IMR-90 (cell line): ENCODE results near the gene KRTAP21-3. TPM values are rescaled to one million over a fixed set of nuclear protein-coding genes. Genes with fewer than 3 reads are reported as not detected.

Source experiments
- ATAC-seq: fragments of 200-7000 bp; cut with Tn5 transposase; 2 replicates; pipeline ENCODE4 v1.9.1; 2020; ENCODE audit warnings: low read depth, mild to moderate bottlenecking, moderate library complexity
- BruUV-seq: library from RNA; stranded (reverse); fragments of 400-500 nt; replicated peaks from 2 replicates; lab custom pipeline; 2021; lab: Mats Ljungman, UMichigan
- CTCF ChIA-PET: fragments of 300-600 bp; formaldehyde crosslinking; extraction: SDS; loops from one replicate; lab custom pipeline; 2021; ENCODE audit warnings: antibody characterized with exemption; lab: Yijun Ruan, JAX
- POLR2A ChIA-PET: fragments of 300-600 bp; sonication (Branson Sonifier 250); formaldehyde crosslinking; loops from one replicate; lab custom pipeline; 2022; ENCODE audit warnings: antibody characterized with exemption; ENCODE audit not compliant: unreplicated experiment; lab: Charles Lee
- DNase-seq: peaks from one replicate; pipeline ENCODE4 v3.0.0; 2013
- H2AFZ ChIP-seq: replicated peaks from 2 replicates; pipeline ENCODE3; 2013; ENCODE audit warnings: low read length, mild to moderate bottlenecking; ENCODE audit not compliant: poor library complexity
- H2AK5ac ChIP-seq: 2 replicates; pipeline ENCODE4 v1.6.1; 2013; ENCODE audit warnings: low read depth, low read length, inconsistent platforms
- H2AK9ac ChIP-seq: replicated peaks from 2 replicates; pipeline ENCODE3; 2013; ENCODE audit warnings: mild to moderate bottlenecking, low read depth, low read length, moderate library complexity; ENCODE audit not compliant: poor library complexity
- H2BK120ac ChIP-seq: 2 replicates; pipeline ENCODE4 v1.6.1; 2013; ENCODE audit warnings: low read depth, low read length, inconsistent platforms
- H2BK15ac ChIP-seq: 3 replicates; pipeline ENCODE4 v1.6.1; 2013; ENCODE audit warnings: low read depth, low read length, inconsistent platforms
- H2BK20ac ChIP-seq: 2 replicates; pipeline ENCODE4 v1.6.1; 2013; ENCODE audit warnings: low read depth, mild to moderate bottlenecking, inconsistent platforms, low read length, moderate library complexity
- H2BK5ac ChIP-seq: 2 replicates; pipeline ENCODE4 v1.6.1; 2013; ENCODE audit warnings: mild to moderate bottlenecking, low read depth, low read length, inconsistent platforms; ENCODE audit not compliant: poor library complexity, severe bottlenecking
- H3K14ac ChIP-seq: replicated peaks from 2 replicates; pipeline ENCODE4 v1.6.1; 2013; ENCODE audit warnings: low read depth, low read length, inconsistent platforms
- H3K18ac ChIP-seq: 2 replicates; pipeline ENCODE4 v1.6.1; 2013; ENCODE audit warnings: low read depth, low read length, control low read depth
- H3K23ac ChIP-seq: 2 replicates; pipeline ENCODE4 v1.6.1; 2013; ENCODE audit warnings: low read depth, low read length, inconsistent platforms
- H3K27ac ChIP-seq: 2 replicates; pipeline ENCODE4 v1.5.1; 2013; ENCODE audit warnings: mild to moderate bottlenecking, control low read depth, low read length; ENCODE audit not compliant: insufficient read depth
- H3K27me3 ChIP-seq: 2 replicates; pipeline ENCODE4 v1.6.1; 2013; ENCODE audit warnings: low read length; ENCODE audit not compliant: control insufficient read depth, insufficient read depth
- H3K36me3 ChIP-seq: 2 replicates; pipeline ENCODE4 v1.6.1; 2013; ENCODE audit warnings: low read length, mixed read lengths; ENCODE audit not compliant: control insufficient read depth, insufficient read depth
- H3K4ac ChIP-seq: 2 replicates; pipeline ENCODE4 v1.6.1; 2013; ENCODE audit warnings: low read depth, low read length, inconsistent platforms
- H3K4me1 ChIP-seq: 2 replicates; pipeline ENCODE4 v1.6.1; 2013; ENCODE audit warnings: low read length, mixed read lengths; ENCODE audit not compliant: control insufficient read depth, insufficient read depth
- H3K4me2 ChIP-seq: 2 replicates; pipeline ENCODE4 v1.6.1; 2013; ENCODE audit warnings: low read depth, mild to moderate bottlenecking, control low read depth, low read length, moderate library complexity
- H3K4me3 ChIP-seq: 2 replicates; pipeline ENCODE4 v1.5.1; 2013; ENCODE audit warnings: low read depth, mild to moderate bottlenecking, control low read depth, low read length, moderate library complexity; ENCODE audit not compliant: insufficient read depth
- H3K56ac ChIP-seq: 2 replicates; pipeline ENCODE4 v1.6.1; 2013; ENCODE audit warnings: low read length, inconsistent platforms; ENCODE audit not compliant: insufficient read depth; ENCODE audit errors: extremely low read depth
- H3K79me1 ChIP-seq, 2 experiments: 2 replicates each; pipeline ENCODE4 v1.6.1; 2013; ENCODE audit warnings: low read length in 2 of 2, inconsistent platforms in 1 of 2, low read depth in 1 of 2
- H3K9ac ChIP-seq: 2 replicates; pipeline ENCODE4 v1.6.1; 2013; ENCODE audit warnings: low read depth, low read length, control low read depth
- H3K9me1 ChIP-seq: 2 replicates; pipeline ENCODE4 v1.6.1; 2013; ENCODE audit warnings: low read length, inconsistent platforms; ENCODE audit not compliant: insufficient read depth
- H3K9me3 ChIP-seq: 2 replicates; pipeline ENCODE4 v1.6.1; 2013; ENCODE audit warnings: low read length; ENCODE audit not compliant: control insufficient read depth, insufficient read depth
- H4K20me1 ChIP-seq: 2 replicates; pipeline ENCODE4 v1.6.1; 2013; ENCODE audit warnings: low read length, inconsistent platforms; ENCODE audit not compliant: insufficient read depth
- H4K5ac ChIP-seq: 2 replicates; pipeline ENCODE4 v1.6.1; 2013; ENCODE audit warnings: mild to moderate bottlenecking, low read depth, low read length, control low read depth
- H4K8ac ChIP-seq, 2 experiments: 2 replicates each; pipeline ENCODE4 v1.6.1; 2013; ENCODE audit warnings: low read depth in 2 of 2, low read length in 2 of 2, control low read depth in 1 of 2, inconsistent platforms in 1 of 2
- H4K91ac ChIP-seq: 2 replicates; pipeline ENCODE4 v1.6.1; 2013; ENCODE audit warnings: low read depth, low read length, inconsistent platforms; ENCODE audit not compliant: insufficient read depth
- BHLHE40 ChIP-seq: fragments of 150-350 bp; IDR thresholded peaks from 2 replicates; pipeline ENCODE4 v1.6.1; 2016; ENCODE audit warnings: mild to moderate bottlenecking, low read depth, low read length
- CEBPB ChIP-seq: IDR thresholded peaks from 2 replicates; pipeline ENCODE4 v1.6.1; 2012; ENCODE audit warnings: low read depth, low read length, improper control_type of control experiment
- CHD1 ChIP-seq: IDR thresholded peaks from 2 replicates; pipeline ENCODE4 v1.6.1; 2012; ENCODE audit warnings: low read depth, low read length, improper control_type of control experiment
- FOS ChIP-seq: fragments of 150-350 bp; IDR thresholded peaks from 2 replicates; pipeline ENCODE4 v1.6.1; 2016; ENCODE audit warnings: low read depth, low read length
- MAFK ChIP-seq: IDR thresholded peaks from 2 replicates; pipeline ENCODE4 v1.6.1; 2012; ENCODE audit warnings: low read depth, low read length, improper control_type of control experiment
- MAZ ChIP-seq: IDR thresholded peaks from 2 replicates; pipeline ENCODE4 v1.6.1; 2012; ENCODE audit warnings: low read depth, mild to moderate bottlenecking, low read length, improper control_type of control experiment, moderate library complexity, borderline replicate concordance
- MXI1 ChIP-seq: IDR thresholded peaks from 2 replicates; pipeline ENCODE4 v1.6.1; 2012; ENCODE audit warnings: low read depth, mild to moderate bottlenecking, low read length, moderate library complexity, borderline replicate concordance
- NFE2L2 ChIP-seq: fragments of 150-350 bp; IDR thresholded peaks from 2 replicates; pipeline ENCODE4 v1.6.1; 2016; ENCODE audit warnings: low read depth, mild to moderate bottlenecking, low read length
- POLR2A ChIP-seq: IDR thresholded peaks from 2 replicates; pipeline ENCODE4 v1.6.1; 2012; ENCODE audit warnings: mild to moderate bottlenecking, low read depth, low read length
- RAD21 ChIP-seq: IDR thresholded peaks from 2 replicates; pipeline ENCODE4 v1.6.1; 2012; ENCODE audit warnings: low read length, improper control_type of control experiment
- RCOR1 ChIP-seq: IDR thresholded peaks from 2 replicates; pipeline ENCODE4 v1.6.1; 2012; ENCODE audit warnings: mild to moderate bottlenecking, low read length, improper control_type of control experiment; ENCODE audit not compliant: insufficient replicate concordance
- SMC3 ChIP-seq: fragments of 150-350 bp; IDR thresholded peaks from 2 replicates; pipeline ENCODE4 v1.6.1; 2016; ENCODE audit warnings: low read depth, mild to moderate bottlenecking, antibody characterized with exemption, low read length, moderate library complexity
- WGBS, 2 experiments: methylation state at CpG; one replicate each; pipeline versions ENCODE4 v1.1.5 to v1.1.7; 2013; ENCODE audit warnings: missing lambda C conversion rate in 2 of 2; ENCODE audit not compliant: insufficient read length in 1 of 2; ENCODE audit errors: extremely low coverage in 2 of 2; 5-methylcytosine and 5-hydroxymethylcytosine counted together
- dilution Hi-C: fragments of 300-500 bp; cut with HindIII; formaldehyde crosslinking; loops from one replicate; pipeline ENCODE4 v1.14.3; 2018; ENCODE audit warnings: low sequenced_read_pairs; ENCODE audit not compliant: unreplicated experiment
- in situ Hi-C: fragments of 300-500 bp; cut with MboI; formaldehyde crosslinking; loops from 3 replicates; pipeline ENCODE4 v1.14.3; 2019; ENCODE audit warnings: low sequenced_read_pairs, inconsistent platforms, mixed read lengths
- intact Hi-C: fragments of 100-400 bp; cut with micrococcal nuclease; formaldehyde crosslinking; loops from 2 replicates; pipeline ENCODE4 v1.10.0; 2022
- polyA plus RNA-seq, 3 experiments: library from polyadenylated mRNA; depleted of rRNA; stranded (reverse); fragments of >200 nt; gene quantifications; 2 replicates each; pipeline ENCODE4 v1.2.3, GENCODE V29; 2012; ENCODE audit warnings: low replicate concordance in 1 of 3
- total RNA-seq: library from RNA; depleted of rRNA; stranded (reverse); fragments of >200 nt; gene quantifications from 2 replicates; pipeline ENCODE4 v1.2.3, GENCODE V29; 2012
- TF ChIP-seq, protein P1 (sequence below): fragments of 150-350 bp; IDR thresholded peaks from 2 replicates; pipeline ENCODE4 v1.6.1; 2017; ENCODE audit warnings: mild to moderate bottlenecking, antibody characterized with exemption, low read length, low read depth

KRTAP21-3 gene
- total and polyA plus RNA-seq, 2 of the 4 experiments (the other 2 are of a cell fraction), result not detected

DNA sequence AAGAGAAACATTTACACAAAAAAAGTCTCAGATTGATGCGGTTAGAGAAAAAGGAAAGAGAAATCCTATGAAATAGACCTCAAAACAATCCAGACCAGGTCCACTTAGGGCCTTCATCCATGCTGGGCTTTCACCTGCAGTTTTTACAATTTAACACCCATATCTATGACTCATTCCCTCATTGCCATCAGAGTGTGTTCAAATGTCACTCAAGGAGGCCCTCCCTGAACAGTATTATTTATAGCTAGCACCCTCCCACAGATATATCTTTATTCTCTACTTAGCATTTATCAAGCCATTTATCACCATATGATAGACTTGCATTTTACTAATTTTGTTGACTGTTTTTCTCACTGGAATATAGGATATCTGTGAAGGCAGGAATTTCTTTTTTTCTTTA, 824 bp upstream of the KRTAP21-3 start:
- H4K5ac ChIP-seq, result no peak overlapping the region
- H3K56ac ChIP-seq, result no peak overlapping the region
- H3K36me3 ChIP-seq, result no peaks in the 10 kb centered on the region
- POLR2A ChIA-PET, result no interaction called here
- no peak overlapping the region for H3K9ac ChIP-seq
- H3K18ac ChIP-seq, result no peak overlapping the region
- H4K8ac ChIP-seq, result no peak overlapping the region
- H3K27me3 ChIP-seq, result no peaks in the 10 kb centered on the region
- no peaks in the 10 kb centered on the region for H3K4me1 ChIP-seq
- no peak overlapping the region for H2BK20ac ChIP-seq
- no peaks in the 10 kb centered on the region for H4K20me1 ChIP-seq
- H2AFZ ChIP-seq, result no peak overlapping the region
- no peak overlapping the region for H2AK5ac ChIP-seq
- H3K23ac ChIP-seq, result no peak overlapping the region
- CTCF ChIA-PET, result no interaction called here
- no peak overlapping the region for H3K4me3 ChIP-seq
- no peak overlapping the region for H4K91ac ChIP-seq
- TF ChIP-seq SMC3, result no peak
- TF ChIP-seq RAD21, result no peak
- TF ChIP-seq MAFK, result no peak
- no peak for TF ChIP-seq CEBPB
- no peak for TF ChIP-seq MXI1
- TF ChIP-seq RCOR1, result no peak
- no peak for TF ChIP-seq POLR2A
- no peak for TF ChIP-seq MAZ
- TF ChIP-seq FOS, result no peak
- TF ChIP-seq, protein P1, sequence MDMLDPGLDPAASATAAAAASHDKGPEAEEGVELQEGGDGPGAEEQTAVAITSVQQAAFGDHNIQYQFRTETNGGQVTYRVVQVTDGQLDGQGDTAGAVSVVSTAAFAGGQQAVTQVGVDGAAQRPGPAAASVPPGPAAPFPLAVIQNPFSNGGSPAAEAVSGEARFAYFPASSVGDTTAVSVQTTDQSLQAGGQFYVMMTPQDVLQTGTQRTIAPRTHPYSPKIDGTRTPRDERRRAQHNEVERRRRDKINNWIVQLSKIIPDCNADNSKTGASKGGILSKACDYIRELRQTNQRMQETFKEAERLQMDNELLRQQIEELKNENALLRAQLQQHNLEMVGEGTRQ, result no peak
- no peak for TF ChIP-seq NFE2L2
- no peak for TF ChIP-seq CHD1
- TF ChIP-seq BHLHE40, result no peak
- no peak for DNase-seq
- H3K14ac ChIP-seq, result no peak overlapping the region
- intact Hi-C loops (no loop called here), in situ Hi-C loops (no loop called here), dilution Hi-C loops (no loop called here)
- H2BK5ac ChIP-seq, result no peak overlapping the region
- H3K27ac ChIP-seq, result no peak overlapping the region
- H3K9me3 ChIP-seq, result no peaks in the 10 kb centered on the region
- ATAC-seq, result no peak
- H3K9me1 ChIP-seq, result no peaks in the 10 kb centered on the region
- BruUV-seq, result no TSS peak
- H2AK9ac ChIP-seq, result no peak overlapping the region
- H3K4ac ChIP-seq, result no peak overlapping the region
- no peak overlapping the region for H2BK15ac ChIP-seq
- H3K4me2 ChIP-seq, result no peak overlapping the region
- no CpG with 5 or more reads among the region's 1 CpG for WGBS, 2 experiments
- no peaks in the 10 kb centered on the region for H3K79me1 ChIP-seq
- H2BK120ac ChIP-seq, result no peak overlapping the region
